ENCODE data around the gene ACOX3. TPM values are rescaled to one million over a fixed set of nuclear protein-coding genes. Genes with fewer than 3 reads are reported as not detected.

Gene ACOX3
- polyA plus RNA-seq, 2 of the 4 experiments (the other 2 are of a cell fraction): 4.9 to 8.2 TPM

- ChIA-PET POLR2A (no interaction called here), CTCF (interaction anchor here (0.5 to 4.3 kb wide), 10 partner anchors 11 to 446 kb away, joined by 3 to 34 read pairs (median 4); partner anchors contain the start of gene CPZ)
- 91% methylated on average over 17 of the region's 24 CpGs for WGBS (ENCODE audit: missing lambda C conversion rate)
- FAIRE-seq (no peak), ATAC-seq (no peak), DNase-seq (ENCODE audit: low read depth in 1 of 2, low spot score in 1 of 2) (no peak)
- H3K9me3 ChIP-seq: no peaks in the 10 kb centered on the region
- H3K27ac ChIP-seq: no peak overlapping the region
- H3K4me3 ChIP-seq: no peak overlapping the region
- no peak overlapping the region for H3K4me2 ChIP-seq
- H3K4me1 ChIP-seq: no peaks in the 10 kb centered on the region
- TF ChIP-seq EHMT2 (IDR thresholded peaks at IDR 0.05; ENCODE audit: low read depth) (no peak), ESRRA (IDR thresholded peaks at IDR 0.05; ENCODE audit: borderline replicate concordance, low read length) (no peak), CHD2 (IDR thresholded peaks at IDR 0.05; ENCODE audit: low read length, partially characterized antibody) (no peak), RFX5 (IDR thresholded peaks at IDR 0.05) (no peak), POLR2AphosphoS2 (conservative IDR thresholded peaks at IDR 0.05; ENCODE audit: low read length) (no peak), MYC (IDR thresholded peaks at IDR 0.05; ENCODE audit: borderline replicate concordance, low read length) (no peak), CBX2 (IDR thresholded peaks at IDR 0.05; ENCODE audit: borderline replicate concordance, low read depth) (no peak), HEYL (CRISPR knock-in tag; IDR thresholded peaks at IDR 0.05) (no peak), HDAC2 (IDR thresholded peaks at IDR 0.05) (no peak), CTCF (IDR thresholded peaks at IDR 0.05) (no peak), RARB (CRISPR knock-in tag; IDR thresholded peaks at IDR 0.05) (no peak), USF2 (IDR thresholded peaks at IDR 0.05) (no peak), ATOH8 (CRISPR knock-in tag; IDR thresholded peaks at IDR 0.05; ENCODE audit: low read depth) (no peak), SMC3 (IDR thresholded peaks at IDR 0.05) (no peak)
Measured at GRCh38 chr4:8471211-8471875, 30.8 kb upstream of the ACOX3 start.

- 93% methylated on average over 12 of the region's 14 CpGs for WGBS (ENCODE audit: missing lambda C conversion rate)
- Histone ChIP-seq H3K4me3 (no peak overlapping the region), H3K4me2 (no peak overlapping the region), H3K4me1 (no peaks in the 10 kb centered on the region), H3K9me3 (no peaks in the 10 kb centered on the region), H3K27ac (no peak overlapping the region)
- no peak for FAIRE-seq
- no peak for DNase-seq (ENCODE audit: low read depth in 1 of 2, low spot score in 1 of 2)
- CTCF ChIA-PET: interaction anchor here (0.5 to 4.8 kb wide), 13 partner anchors 10 to 447 kb away, joined by 3 to 39 read pairs (median 4); partner anchors contain the start of gene CPZ
- no peak for TF ChIP-seq E2F6 (IDR thresholded peaks at IDR 0.05; ENCODE audit: borderline replicate concordance, low read depth)
- no peak for TF ChIP-seq EHF (CRISPR knock-in tag; IDR thresholded peaks at IDR 0.05)
- no peak for TF ChIP-seq MAFK (IDR thresholded peaks at IDR 0.05; ENCODE audit: partially characterized antibody)
- TF ChIP-seq JUN (IDR thresholded peaks at IDR 0.05): no peak
- TF ChIP-seq KDM5A (IDR thresholded peaks at IDR 0.05): no peak
- TF ChIP-seq CBX2 (IDR thresholded peaks at IDR 0.05; ENCODE audit: borderline replicate concordance, low read depth): no peak
- no peak for TF ChIP-seq JUNB (IDR thresholded peaks at IDR 0.05)
- TF ChIP-seq RCOR1 (IDR thresholded peaks at IDR 0.05; ENCODE audit: low read depth, low read length): no peak
- no peak for TF ChIP-seq CEBPB (IDR thresholded peaks at IDR 0.05)
- no peak for TF ChIP-seq ELK1 (IDR thresholded peaks at IDR 0.05; ENCODE audit: low read depth, low read length)
- TF ChIP-seq CHD2 (IDR thresholded peaks at IDR 0.05; ENCODE audit: low read length, partially characterized antibody): no peak
- TF ChIP-seq HOXB13 (CRISPR knock-in tag; IDR thresholded peaks at IDR 0.05; ENCODE audit: low read depth): no peak
- no peak for TF ChIP-seq SREBF2 (IDR thresholded peaks at IDR 0.05)
- TF ChIP-seq CBX8 (IDR thresholded peaks at IDR 0.05): no peak
- POLR2A ChIA-PET: no interaction called here
- no peak for ATAC-seq
Measured at GRCh38 chr4:8470451-8471024, 30.0 kb upstream of the ACOX3 start.
